ENCODE measurements around the gene GRM5.
"Not testable (repeated sequence)": the region's sequence is repeated elsewhere in the genome, so short reads cannot be mapped to it uniquely, and the experiment has no call there.

The GRM5 gene

GRCh38 chr11:89065651-89066201, at the start of gene GRM5:
GRM5 (minus strand) TSS chr11:89065982; CDS start chr11:89047872, 18,110 bp downstream.
- not testable (repeated sequence) for DNase-seq (ENCODE audit: low spot score)

- not testable (repeated sequence) for DNase-seq (ENCODE audit: low spot score)
Observed at GRCh38 chr11:89097956-89098355, 32.2 kb upstream of the GRM5 start.

- DNase-seq (ENCODE audit: low spot score) = not testable (repeated sequence)
Observed at GRCh38 chr11:89093806-89094205, 28.0 kb upstream of the GRM5 start.

GRCh38 chr11:89084951-89085350, 19.2 kb upstream of the GRM5 start:
- DNase-seq (ENCODE audit: low spot score) = not testable (repeated sequence)

GRCh38 chr11:89070911-89071310, 5.1 kb upstream of the GRM5 start:
- DNase-seq (ENCODE audit: low spot score) = not testable (repeated sequence)

- no peak for DNase-seq (ENCODE audit: low spot score)
Observed at GRCh38 chr11:89067264-89067663, 1.5 kb upstream of the GRM5 start.

GRCh38 chr11:89065066-89065465, 716 bp downstream of the GRM5 start:
- DNase-seq (ENCODE audit: low spot score) = no peak

- DNase-seq (ENCODE audit: low spot score) = not testable (repeated sequence)
Observed at GRCh38 chr11:89063481-89063951, 2.3 kb downstream of the GRM5 start.

- not testable (repeated sequence) for DNase-seq (ENCODE audit: low spot score)
Observed at GRCh38 chr11:89062771-89063298, 2.9 kb downstream of the GRM5 start.

GRCh38 chr11:89061839-89062238, 3.9 kb downstream of the GRM5 start:
- DNase-seq (ENCODE audit: low spot score) = not testable (repeated sequence)

- DNase-seq (ENCODE audit: low spot score) = not testable (repeated sequence)
Observed at GRCh38 chr11:89057406-89057805, 8.4 kb downstream of the GRM5 start.

- DNase-seq (ENCODE audit: low spot score) = no peak
Observed at GRCh38 chr11:89052220-89052619, 13.6 kb downstream of the GRM5 start.

- DNase-seq (ENCODE audit: low spot score) = not testable (repeated sequence)
Observed at GRCh38 chr11:89047159-89047558, 18.6 kb downstream of the GRM5 start.

- not testable (repeated sequence) for DNase-seq (ENCODE audit: low spot score)
Observed at GRCh38 chr11:89043861-89044588, 21.8 kb downstream of the GRM5 start.

GRCh38 chr11:89029671-89030070, 36.1 kb downstream of the GRM5 start:
- DNase-seq (ENCODE audit: low spot score) = not testable (repeated sequence)

GRCh38 chr11:89021339-89021738, 44.4 kb downstream of the GRM5 start:
- no peak for DNase-seq (ENCODE audit: low spot score)

- not testable (repeated sequence) for DNase-seq (ENCODE audit: low spot score)
Observed at GRCh38 chr11:89019827-89020547, 45.8 kb downstream of the GRM5 start.

GRCh38 chr11:89016214-89016613, 49.6 kb downstream of the GRM5 start:
- DNase-seq (ENCODE audit: low spot score) = no peak

- DNase-seq (ENCODE audit: low spot score) = no peak
Observed at GRCh38 chr11:89015614-89016013, 50.2 kb downstream of the GRM5 start.

GRCh38 chr11:89000852-89001251, 64.9 kb downstream of the GRM5 start:
- DNase-seq (ENCODE audit: low spot score) = not testable (repeated sequence)

- DNase-seq (ENCODE audit: low spot score) = no peak
Observed at GRCh38 chr11:88979641-88980040, 86.1 kb downstream of the GRM5 start.

- not testable (repeated sequence) for DNase-seq (ENCODE audit: low spot score)
Observed at GRCh38 chr11:88978992-88979391, 86.8 kb downstream of the GRM5 start.

Measured in germinal center (tissue), 1 donor.